HG03045 (cell line): ENCODE results near the gene STEAP1.
"Not testable (repeated sequence)": the region's sequence is repeated elsewhere in the genome, so short reads cannot be mapped to it uniquely, and the experiment has no call there.

Source experiments
- ATAC-seq: cut with Tn5 transposase; IDR thresholded peaks from one replicate; pipeline ENCODE4 v1.9.1; 2021; ENCODE audit warnings: mild to moderate bottlenecking, moderate library complexity; ENCODE audit not compliant: unreplicated experiment

Gene STEAP1

GRCh38 chr7:90173127-90173844 lies 19.0 kb downstream of the STEAP1 start:
- peak; percentile 76 for ATAC-seq

GRCh38 chr7:90175667-90176066 lies 21.4 kb downstream of the STEAP1 start:
- ATAC-seq = no peak

- ATAC-seq = no peak
Observed at GRCh38 chr7:90176195-90176594, 21.9 kb downstream of the STEAP1 start.

GRCh38 chr7:90178166-90178565 lies 23.9 kb downstream of the STEAP1 start:
- ATAC-seq = no peak

GRCh38 chr7:90178679-90179278 lies 24.5 kb downstream of the STEAP1 start:
- peak; percentile 91 for ATAC-seq

- no peak for ATAC-seq
Observed at GRCh38 chr7:90180011-90180585, 25.8 kb downstream of the STEAP1 start.

- no peak for ATAC-seq
Observed at GRCh38 chr7:90180649-90181048, 26.4 kb downstream of the STEAP1 start.

GRCh38 chr7:90181485-90181884 lies 27.2 kb downstream of the STEAP1 start:
- ATAC-seq = no peak

- not testable (repeated sequence) for ATAC-seq
Observed at GRCh38 chr7:90186290-90186689, 32.0 kb downstream of the STEAP1 start.

GRCh38 chr7:90187507-90188050 lies 33.3 kb downstream of the STEAP1 start:
- ATAC-seq = no peak

GRCh38 chr7:90188281-90188680 lies 34.0 kb downstream of the STEAP1 start:
- ATAC-seq = peak; percentile 75

GRCh38 chr7:90190995-90191394 lies 36.7 kb downstream of the STEAP1 start:
- no peak for ATAC-seq

- no peak for ATAC-seq
Observed at GRCh38 chr7:90191648-90192047, 37.4 kb downstream of the STEAP1 start.

- ATAC-seq = no peak
Observed at GRCh38 chr7:90192876-90193750, 38.8 kb downstream of the STEAP1 start.

GRCh38 chr7:90194911-90195809 lies 40.9 kb downstream of the STEAP1 start:
- ATAC-seq = no peak

GRCh38 chr7:90201500-90202195 lies 47.4 kb downstream of the STEAP1 start:
- ATAC-seq = no peak

- no peak for ATAC-seq
Observed at GRCh38 chr7:90207956-90208355, 53.7 kb downstream of the STEAP1 start.

GRCh38 chr7:90209776-90210175 lies 55.5 kb downstream of the STEAP1 start:
- no peak for ATAC-seq

GRCh38 chr7:90210475-90210874 lies 56.2 kb downstream of the STEAP1 start:
- ATAC-seq = no peak
